Osteocyte (in vitro differentiated cells): ENCODE measurements around the gene MRO. TPM values are rescaled to one million over a fixed set of nuclear protein-coding genes. Genes with fewer than 3 reads are reported as not detected.
"Not testable (repeated sequence)": the region's sequence is repeated elsewhere in the genome, so short reads cannot be mapped to it uniquely, and the experiment has no call there.

Experiments
- DNase-seq: peaks from one replicate; pipeline ENCODE4 v3.0.0; 2021; ENCODE audit warnings: mixed read lengths; ENCODE audit not compliant: unreplicated experiment; ENCODE audit errors: extremely low spot score
- H3K27ac Mint-ChIP-seq: one replicate; pipeline ENCODE4 v1.8.0; 2021; ENCODE audit warnings: mild to moderate bottlenecking, mixed read lengths; ENCODE audit not compliant: unreplicated experiment
- H3K27me3 Mint-ChIP-seq: one replicate; pipeline ENCODE4 v1.8.0; 2021; ENCODE audit warnings: mixed read lengths; ENCODE audit not compliant: unreplicated experiment
- H3K36me3 Mint-ChIP-seq: one replicate; pipeline ENCODE4 v1.8.0; 2021; ENCODE audit warnings: mixed read lengths; ENCODE audit not compliant: unreplicated experiment
- H3K4me1 Mint-ChIP-seq: one replicate; pipeline ENCODE4 v1.8.0; 2021; ENCODE audit warnings: mixed read lengths; ENCODE audit not compliant: unreplicated experiment
- H3K4me3 Mint-ChIP-seq: one replicate; pipeline ENCODE4 v1.8.0; 2021; ENCODE audit warnings: mild to moderate bottlenecking, moderate library complexity, mixed read lengths; ENCODE audit not compliant: unreplicated experiment
- H3K9me3 Mint-ChIP-seq: one replicate; pipeline ENCODE4 v1.8.0; 2021; ENCODE audit warnings: mixed read lengths; ENCODE audit not compliant: unreplicated experiment
- total RNA-seq: library from RNA; stranded (reverse); gene quantifications from 2 replicates; pipeline ENCODE4 v1.2.1, GENCODE V29; 2021
- TF ChIP-seq, protein P1 (sequence below): fragments of 200-600 bp; sonication (generic); IDR thresholded peaks from 2 replicates; pipeline ENCODE4 v1.5.0; 2021; ENCODE audit warnings: antibody characterized with exemption, mild to moderate bottlenecking, moderate library complexity

Gene MRO
- total RNA-seq, 1 donor from 2014 or later = not detected

DNA sequence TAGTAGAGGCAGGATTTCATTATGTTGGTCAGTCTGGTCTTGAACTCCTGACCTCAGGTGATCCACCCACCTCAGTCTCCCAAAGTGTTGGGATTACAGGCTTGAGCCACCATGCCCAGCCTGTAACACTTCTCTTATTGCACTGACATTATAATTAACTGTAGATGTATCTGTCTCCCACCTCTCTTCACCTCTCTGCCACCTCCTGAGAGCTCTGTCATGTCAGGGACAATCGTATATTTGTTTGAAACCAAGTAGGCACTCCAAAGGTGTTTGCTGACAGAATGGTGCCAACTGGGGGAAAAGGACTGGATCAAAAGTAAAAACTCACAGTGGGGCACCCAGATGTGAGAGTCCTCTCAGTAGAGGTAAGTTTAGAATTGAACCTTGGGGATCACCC, 41.8 kb upstream of the MRO start:
- Mint-ChIP-seq H3K4me1 (peaks cover 4% of the 10 kb centered on the region), H3K27me3 (peaks cover 43% of the 10 kb centered on the region), H3K4me3 (no peak overlapping the region), H3K36me3 (no peaks in the 10 kb centered on the region), H3K27ac (no peak overlapping the region), H3K9me3 (no peaks in the 10 kb centered on the region)
- no peak for DNase-seq
- TF ChIP-seq, protein P1, sequence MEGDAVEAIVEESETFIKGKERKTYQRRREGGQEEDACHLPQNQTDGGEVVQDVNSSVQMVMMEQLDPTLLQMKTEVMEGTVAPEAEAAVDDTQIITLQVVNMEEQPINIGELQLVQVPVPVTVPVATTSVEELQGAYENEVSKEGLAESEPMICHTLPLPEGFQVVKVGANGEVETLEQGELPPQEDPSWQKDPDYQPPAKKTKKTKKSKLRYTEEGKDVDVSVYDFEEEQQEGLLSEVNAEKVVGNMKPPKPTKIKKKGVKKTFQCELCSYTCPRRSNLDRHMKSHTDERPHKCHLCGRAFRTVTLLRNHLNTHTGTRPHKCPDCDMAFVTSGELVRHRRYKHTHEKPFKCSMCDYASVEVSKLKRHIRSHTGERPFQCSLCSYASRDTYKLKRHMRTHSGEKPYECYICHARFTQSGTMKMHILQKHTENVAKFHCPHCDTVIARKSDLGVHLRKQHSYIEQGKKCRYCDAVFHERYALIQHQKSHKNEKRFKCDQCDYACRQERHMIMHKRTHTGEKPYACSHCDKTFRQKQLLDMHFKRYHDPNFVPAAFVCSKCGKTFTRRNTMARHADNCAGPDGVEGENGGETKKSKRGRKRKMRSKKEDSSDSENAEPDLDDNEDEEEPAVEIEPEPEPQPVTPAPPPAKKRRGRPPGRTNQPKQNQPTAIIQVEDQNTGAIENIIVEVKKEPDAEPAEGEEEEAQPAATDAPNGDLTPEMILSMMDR = no peak

DNA sequence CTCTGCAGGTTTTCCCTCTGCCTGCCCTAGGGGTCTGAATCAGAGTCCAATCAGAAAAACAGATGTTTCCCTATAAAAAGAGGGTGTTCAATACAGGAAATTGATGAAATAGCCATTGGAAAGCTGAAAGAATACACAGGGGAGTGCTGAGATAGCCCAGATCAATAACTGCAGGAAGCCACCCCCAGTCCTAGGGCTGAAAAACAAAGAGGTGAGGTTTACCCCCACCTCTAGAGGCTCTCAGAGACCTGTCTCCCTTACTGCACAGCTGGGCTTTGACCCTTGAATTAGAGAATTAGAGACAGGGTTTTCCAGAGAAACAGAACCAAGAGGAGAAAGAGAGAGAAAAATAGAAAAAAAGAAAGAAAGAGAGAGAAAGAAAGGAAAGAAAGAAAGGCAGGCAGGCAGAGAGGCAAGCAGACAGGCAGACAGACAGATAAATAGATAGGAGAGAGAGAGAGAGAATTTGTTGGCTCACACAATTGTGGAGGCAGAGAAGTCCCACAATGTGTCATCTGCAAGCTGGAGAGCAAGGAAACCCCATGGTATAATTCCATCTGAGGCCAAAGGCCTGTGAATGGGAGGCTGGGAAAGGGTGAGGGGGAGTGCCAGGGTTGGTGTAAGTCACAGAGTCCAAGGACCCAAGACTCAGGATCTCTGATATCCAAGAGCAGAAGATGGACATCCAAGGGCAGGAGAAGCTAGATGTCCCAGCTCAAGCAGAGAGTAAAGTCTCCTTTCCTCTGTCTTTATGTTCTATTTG, 40.2 kb upstream of the MRO start:
- no peak overlapping the region for H3K4me3 Mint-ChIP-seq
- peaks cover 4% of the 10 kb centered on the region for H3K4me1 Mint-ChIP-seq
- TF ChIP-seq, protein P1 = no peak
- no peak overlapping the region for H3K27ac Mint-ChIP-seq
- peaks cover 40% of the 10 kb centered on the region for H3K27me3 Mint-ChIP-seq
- DNase-seq = no peak
- no peaks in the 10 kb centered on the region for H3K36me3 Mint-ChIP-seq
- H3K9me3 Mint-ChIP-seq = no peaks in the 10 kb centered on the region

DNA sequence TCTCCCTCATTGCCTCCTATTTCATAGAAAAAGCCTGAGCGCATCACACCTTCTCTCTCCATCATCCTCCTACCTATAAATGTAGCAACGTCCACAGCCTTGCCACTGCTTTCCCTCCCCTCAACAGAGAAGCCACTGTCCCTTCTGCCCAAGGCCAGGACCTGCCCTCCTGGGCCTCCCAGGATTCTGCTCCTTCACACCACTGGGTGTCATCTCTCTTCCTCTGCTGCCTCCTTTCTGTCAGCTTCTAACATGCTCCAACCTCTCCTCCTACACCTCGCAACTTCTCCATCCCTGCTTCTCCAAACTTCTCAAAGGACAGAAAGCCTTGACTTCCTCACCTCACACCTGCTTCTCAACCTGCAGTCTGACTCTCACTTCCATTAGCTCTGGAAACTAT, 37.9 kb upstream of the MRO start:
- TF ChIP-seq, protein P1 = no peak

DNA sequence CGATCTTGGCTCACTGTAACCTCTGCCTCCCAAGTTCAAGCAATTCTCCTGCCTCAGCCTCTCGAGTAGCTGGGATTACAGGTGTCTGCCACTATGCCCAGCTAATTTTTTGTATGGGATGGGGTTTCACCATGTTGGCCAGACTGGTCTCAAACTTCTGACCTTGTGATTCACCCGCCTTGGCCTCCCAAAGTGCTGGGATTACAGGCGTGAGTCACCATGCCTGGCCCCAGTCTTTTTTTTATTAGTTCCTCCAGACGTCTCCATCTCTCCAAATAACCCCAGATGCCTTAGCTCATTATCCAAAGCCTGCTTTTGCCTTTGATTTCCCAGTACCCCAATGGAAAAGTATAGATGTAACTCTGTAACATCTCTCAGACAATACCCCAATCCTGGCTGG, 37.4 kb upstream of the MRO start:
- not testable (repeated sequence) for H3K27ac Mint-ChIP-seq, H3K4me3 Mint-ChIP-seq, H3K4me1 Mint-ChIP-seq

More for the DNA sequence above, 37.9 kb upstream of the MRO start:
- no peak for DNase-seq
- Mint-ChIP-seq H3K4me1 (no peaks in the 10 kb centered on the region), H3K36me3 (peaks cover 2% of the 10 kb centered on the region), H3K27me3 (peaks cover 48% of the 10 kb centered on the region), H3K9me3 (no peaks in the 10 kb centered on the region), H3K27ac (no peak overlapping the region), H3K4me3 (no peak overlapping the region)

DNA sequence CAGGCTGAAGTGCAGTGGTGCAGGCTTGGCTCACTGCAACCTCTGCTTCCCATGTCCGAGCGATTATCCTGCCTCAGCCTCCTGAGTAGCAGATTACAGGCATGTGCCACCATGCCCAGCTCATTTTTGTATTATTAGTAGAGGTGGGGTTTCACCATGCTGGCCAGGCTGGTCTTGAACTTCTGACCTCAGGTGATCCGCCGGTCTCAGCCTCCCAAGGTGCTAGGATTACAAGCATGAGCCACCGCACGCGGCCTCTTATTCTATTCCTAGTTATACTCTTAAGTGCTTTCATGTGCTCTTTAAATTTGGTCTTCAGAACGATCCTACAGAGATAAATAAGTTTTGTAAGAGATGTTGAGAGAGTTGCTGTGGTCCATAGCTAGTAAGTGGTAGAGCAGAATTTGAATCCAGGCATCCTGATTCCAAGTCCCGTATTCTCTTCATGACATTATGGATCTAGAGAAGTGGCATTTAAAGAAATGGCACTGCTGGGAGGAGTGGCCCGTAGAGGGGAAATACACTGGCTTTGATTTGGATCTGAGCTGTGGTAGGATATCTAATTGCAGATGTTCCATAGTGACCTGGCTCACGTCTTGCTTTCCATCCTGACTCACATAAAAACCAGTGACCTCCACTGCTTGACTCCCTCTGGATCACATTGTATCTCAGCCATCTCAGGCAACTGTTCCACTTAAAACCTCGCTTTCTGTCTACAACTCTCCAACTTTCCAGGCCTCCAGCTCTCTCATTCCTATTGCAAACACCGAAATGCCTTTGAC, 36.4 kb upstream of the MRO start:
- no peak overlapping the region for H3K4me3 Mint-ChIP-seq
- peaks cover 47% of the 10 kb centered on the region for H3K27me3 Mint-ChIP-seq
- no peak for DNase-seq
- peaks cover 2% of the 10 kb centered on the region for H3K36me3 Mint-ChIP-seq
- H3K9me3 Mint-ChIP-seq = no peaks in the 10 kb centered on the region
- TF ChIP-seq, protein P1 = no peak
- H3K27ac Mint-ChIP-seq = no peak overlapping the region
- H3K4me1 Mint-ChIP-seq = no peaks in the 10 kb centered on the region

More for the DNA sequence above, 37.4 kb upstream of the MRO start:
- peaks cover 50% of the 10 kb centered on the region for H3K27me3 Mint-ChIP-seq
- not testable (repeated sequence) for H3K36me3 Mint-ChIP-seq, H3K9me3 Mint-ChIP-seq, DNase-seq
